ENCODE measurements around the gene ZNF618.

The ZNF618 gene

GRCh38 chr9:113935677-113936380, 59.7 kb downstream of the ZNF618 start:
- DNase-seq = no peak

GRCh38 chr9:113940077-113940476, 64.0 kb downstream of the ZNF618 start:
- no peak for DNase-seq

GRCh38 chr9:113941056-113941455, 64.9 kb downstream of the ZNF618 start:
- DNase-seq = no peak

- DNase-seq = no peak
These were observed 65.4 kb downstream of the ZNF618 start for GRCh38 chr9:113941526-113941925.

- DNase-seq = no peak
These were observed 67.3 kb downstream of the ZNF618 start for GRCh38 chr9:113943112-113944009.

- no peak for DNase-seq
These were observed 69.7 kb downstream of the ZNF618 start for GRCh38 chr9:113945784-113946183.

GRCh38 chr9:113946496-113947115, 70.5 kb downstream of the ZNF618 start:
- DNase-seq = no peak

- DNase-seq = no peak
These were observed 71.8 kb downstream of the ZNF618 start for GRCh38 chr9:113947941-113948340.

GRCh38 chr9:113948891-113949570, 72.9 kb downstream of the ZNF618 start:
- DNase-seq = no peak

- DNase-seq = no peak
These were observed 73.5 kb downstream of the ZNF618 start for GRCh38 chr9:113949571-113950078.

GRCh38 chr9:113950195-113951031, 74.3 kb downstream of the ZNF618 start:
- no peak for DNase-seq

- no peak for DNase-seq
These were observed 74.9 kb downstream of the ZNF618 start for GRCh38 chr9:113951032-113951372.

- no peak for DNase-seq
These were observed 76.6 kb downstream of the ZNF618 start for GRCh38 chr9:113952676-113953075.

- no peak for DNase-seq
These were observed 77.4 kb downstream of the ZNF618 start for GRCh38 chr9:113953531-113953930.

- no peak for DNase-seq
These were observed 78.5 kb downstream of the ZNF618 start for GRCh38 chr9:113954591-113954990.

- no peak for DNase-seq
These were observed 79.1 kb downstream of the ZNF618 start for GRCh38 chr9:113955076-113955752.

- no peak for DNase-seq
These were observed 80.8 kb downstream of the ZNF618 start for GRCh38 chr9:113956901-113957300.

GRCh38 chr9:113957351-113957750, 81.2 kb downstream of the ZNF618 start:
- DNase-seq = no peak

- no peak for DNase-seq
These were observed 81.8 kb downstream of the ZNF618 start for GRCh38 chr9:113957821-113958341.

GRCh38 chr9:113958556-113958955, 82.4 kb downstream of the ZNF618 start:
- DNase-seq = no peak

GRCh38 chr9:113960768-113961167, 84.7 kb downstream of the ZNF618 start:
- DNase-seq = no peak

Measured in NCI-H1048 (cell line).